Caco-2 (cell line): ENCODE measurements around the gene SMCO2. TPM values are rescaled to one million over a fixed set of nuclear protein-coding genes. Genes with fewer than 3 reads are reported as not detected.

Experiments
- BruUV-seq: library from RNA; stranded (reverse); fragments of 400-500 nt; replicated peaks from 2 replicates; lab custom pipeline; 2021; lab: Mats Ljungman, UMichigan
- CTCF ChIA-PET: fragments of 300-600 bp; sonication (Branson Sonifier 250); formaldehyde crosslinking; loops from one replicate; lab custom pipeline; 2022; ENCODE audit warnings: antibody characterized with exemption; lab: Charles Lee
- POLR2A ChIA-PET: fragments of 300-600 bp; sonication (Branson Sonifier 250); formaldehyde crosslinking; loops from one replicate; lab custom pipeline; 2022; ENCODE audit warnings: antibody characterized with exemption; lab: Charles Lee
- DNase-seq, 2 experiments: peaks; one replicate each; pipeline versions ENCODE4 v3.0.0 to v3.0.0-alpha.2; 2020 to 2022
- H3K27me3 ChIP-seq: replicated peaks from 2 replicates; pipeline ENCODE4 v1.6.0; 2011; ENCODE audit warnings: low read length; ENCODE audit not compliant: control insufficient read depth, insufficient read depth
- H3K36me3 ChIP-seq: 2 replicates; pipeline ENCODE4 v1.5.1; 2011; ENCODE audit warnings: low read length; ENCODE audit not compliant: control insufficient read depth, insufficient read depth
- H3K4me1 ChIP-seq: fragments of 250-450 bp; sonication (Bioruptor Pico); 2 replicates; pipeline ENCODE4 v1.5.1; 2020; ENCODE audit warnings: mild to moderate bottlenecking
- H3K4me3 ChIP-seq: 2 replicates; pipeline ENCODE4 v1.5.1; 2011; ENCODE audit warnings: low read depth, mild to moderate bottlenecking, control low read depth, low read length
- H3K9me3 ChIP-seq: fragments of 250-450 bp; sonication (Bioruptor Pico); 2 replicates; pipeline ENCODE4 v1.5.1; 2020; ENCODE audit warnings: mild to moderate bottlenecking, moderate library complexity
- H3K27ac Mint-ChIP-seq: one replicate; pipeline ENCODE4 v1.8.0; 2022; ENCODE audit warnings: mixed read lengths; ENCODE audit not compliant: unreplicated experiment
- H3K27me3 Mint-ChIP-seq: one replicate; pipeline ENCODE4 v1.8.0; 2022; ENCODE audit warnings: mixed read lengths; ENCODE audit not compliant: insufficient read depth, unreplicated experiment
- H3K36me3 Mint-ChIP-seq: one replicate; pipeline ENCODE4 v1.8.0; 2022; ENCODE audit warnings: mild to moderate bottlenecking, mixed read lengths; ENCODE audit not compliant: insufficient read depth, unreplicated experiment
- H3K4me1 Mint-ChIP-seq: one replicate; pipeline ENCODE4 v1.8.0; 2022; ENCODE audit warnings: low read depth, mixed read lengths; ENCODE audit not compliant: unreplicated experiment
- H3K4me3 Mint-ChIP-seq: one replicate; pipeline ENCODE4 v1.8.0; 2022; ENCODE audit warnings: mild to moderate bottlenecking, moderate library complexity, mixed read lengths; ENCODE audit not compliant: unreplicated experiment
- H3K9me3 Mint-ChIP-seq: one replicate; pipeline ENCODE4 v1.8.0; 2022; ENCODE audit warnings: mixed read lengths; ENCODE audit not compliant: unreplicated experiment
- intact Hi-C: fragments of 100-400 bp; cut with micrococcal nuclease; formaldehyde crosslinking; loops from one replicate; pipeline ENCODE4 v1.10.0; 2022; ENCODE audit not compliant: unreplicated experiment
- total RNA-seq: library from RNA; stranded (reverse); gene quantifications from 2 replicates; pipeline ENCODE4 v1.2.3, GENCODE V29; 2022
- TF ChIP-seq, protein P1 (sequence below), 2 experiments: fragments of 200-600 bp in 1 of 2; IDR thresholded peaks; 1 replicate in 1 of 2; 2 replicates in 1 of 2; pipeline versions ENCODE4 v1.5.1 to v1.8.0; 2011 to 2022; ENCODE audit warnings: antibody characterized with exemption in 1 of 2, control low read depth in 1 of 2, inconsistent platforms in 1 of 2, low read depth in 1 of 2, low read length in 1 of 2, mild to moderate bottlenecking in 1 of 2, moderate library complexity in 1 of 2; ENCODE audit not compliant: insufficient read depth in 1 of 2, severe bottlenecking in 1 of 2, unreplicated experiment in 1 of 2

SMCO2 gene
- total RNA-seq, 1 experiment from 2014 or later, result 0.93 TPM

GRCh38 chr12:27468241-27468640, 21.7 kb downstream of the SMCO2 start:
- ChIA-PET POLR2A (no interaction called here), CTCF (no interaction called here)
- DNase-seq, result no peak
- intact Hi-C loops, result no loop called here
- Histone ChIP-seq H3K27me3 (no peaks in the 10 kb centered on the region), H3K36me3 (no peaks in the 10 kb centered on the region), H3K4me1 (no peaks in the 10 kb centered on the region; the same call in 1 of the 2 replicates), H3K9me3 (no peaks in the 10 kb centered on the region), H3K4me3 (no peak overlapping the region)
- TF ChIP-seq, protein P1, sequence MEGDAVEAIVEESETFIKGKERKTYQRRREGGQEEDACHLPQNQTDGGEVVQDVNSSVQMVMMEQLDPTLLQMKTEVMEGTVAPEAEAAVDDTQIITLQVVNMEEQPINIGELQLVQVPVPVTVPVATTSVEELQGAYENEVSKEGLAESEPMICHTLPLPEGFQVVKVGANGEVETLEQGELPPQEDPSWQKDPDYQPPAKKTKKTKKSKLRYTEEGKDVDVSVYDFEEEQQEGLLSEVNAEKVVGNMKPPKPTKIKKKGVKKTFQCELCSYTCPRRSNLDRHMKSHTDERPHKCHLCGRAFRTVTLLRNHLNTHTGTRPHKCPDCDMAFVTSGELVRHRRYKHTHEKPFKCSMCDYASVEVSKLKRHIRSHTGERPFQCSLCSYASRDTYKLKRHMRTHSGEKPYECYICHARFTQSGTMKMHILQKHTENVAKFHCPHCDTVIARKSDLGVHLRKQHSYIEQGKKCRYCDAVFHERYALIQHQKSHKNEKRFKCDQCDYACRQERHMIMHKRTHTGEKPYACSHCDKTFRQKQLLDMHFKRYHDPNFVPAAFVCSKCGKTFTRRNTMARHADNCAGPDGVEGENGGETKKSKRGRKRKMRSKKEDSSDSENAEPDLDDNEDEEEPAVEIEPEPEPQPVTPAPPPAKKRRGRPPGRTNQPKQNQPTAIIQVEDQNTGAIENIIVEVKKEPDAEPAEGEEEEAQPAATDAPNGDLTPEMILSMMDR (IDR thresholded peaks at IDR 0.05; ENCODE audit: insufficient read depth in 1 of 2, low read depth in 1 of 2, low read length in 1 of 2, severe bottlenecking in 1 of 2, unreplicated experiment in 1 of 2), result no peak
- no TSS peak for BruUV-seq
- Mint-ChIP-seq H3K9me3 (no peaks in the 10 kb centered on the region), H3K27ac (no peak overlapping the region), H3K4me1 (peaks cover 7% of the 10 kb centered on the region), H3K36me3 (no peaks in the 10 kb centered on the region), H3K4me3 (no peak overlapping the region), H3K27me3 (no peaks in the 10 kb centered on the region)

- Mint-ChIP-seq H3K27me3 (no peaks in the 10 kb centered on the region), H3K4me1 (peaks cover 7% of the 10 kb centered on the region), H3K9me3 (no peaks in the 10 kb centered on the region), H3K27ac (no peak overlapping the region), H3K4me3 (no peak overlapping the region), H3K36me3 (no peaks in the 10 kb centered on the region)
- ChIA-PET POLR2A (no interaction called here), CTCF (interaction anchor here (0.5 kb wide), 1 partner anchor 182 kb away, joined by 4 read pairs; no protein-coding TSS in a partner anchor)
- Histone ChIP-seq H3K4me1 (no peaks in the 10 kb centered on the region; the same call in 1 of the 2 replicates), H3K9me3 (no peaks in the 10 kb centered on the region), H3K27me3 (no peaks in the 10 kb centered on the region), H3K36me3 (no peaks in the 10 kb centered on the region), H3K4me3 (no peak overlapping the region)
- TF ChIP-seq, protein P1 (IDR thresholded peaks at IDR 0.05; ENCODE audit: insufficient read depth in 1 of 2, low read depth in 1 of 2, low read length in 1 of 2, severe bottlenecking in 1 of 2, unreplicated experiment in 1 of 2), result no peak
- intact Hi-C loops, result no loop called here
- BruUV-seq, result no TSS peak
- DNase-seq, result no peak
Measured at GRCh38 chr12:27469176-27469736, 22.7 kb downstream of the SMCO2 start.

DNA sequence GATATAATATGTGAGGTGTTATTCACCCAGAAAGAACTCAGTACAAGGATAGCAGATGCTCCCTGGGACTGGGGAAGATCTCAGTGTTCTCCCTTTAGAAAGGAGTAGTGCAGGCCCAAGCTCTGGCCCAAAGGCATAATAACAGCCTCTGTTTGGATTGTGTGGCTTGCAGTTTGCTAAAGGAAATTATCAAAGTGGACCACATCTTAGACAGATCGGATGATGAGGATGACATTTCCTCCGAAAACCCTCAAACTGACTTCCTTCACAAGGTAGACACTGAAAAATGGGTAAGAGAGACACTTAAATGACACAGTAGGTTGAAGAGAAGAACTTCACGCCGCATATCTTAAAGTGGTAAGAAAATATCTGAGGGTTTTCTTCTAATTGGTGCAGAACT, 26.1 kb downstream of the SMCO2 start:
- no peak for DNase-seq
- H3K9me3 Mint-ChIP-seq, result peaks cover 30% of the 10 kb centered on the region
- no TSS peak for BruUV-seq
- CTCF ChIA-PET, result no interaction called here
- H3K36me3 Mint-ChIP-seq, result no peaks in the 10 kb centered on the region
- no peaks in the 10 kb centered on the region for H3K27me3 ChIP-seq
- TF ChIP-seq, protein P1 (IDR thresholded peaks at IDR 0.05; ENCODE audit: insufficient read depth in 1 of 2, low read depth in 1 of 2, low read length in 1 of 2, severe bottlenecking in 1 of 2, unreplicated experiment in 1 of 2), result no peak
- H3K4me1 ChIP-seq, result no peaks in the 10 kb centered on the region
- H3K36me3 ChIP-seq, result no peaks in the 10 kb centered on the region
- H3K4me1 Mint-ChIP-seq, result peaks cover 7% of the 10 kb centered on the region
- POLR2A ChIA-PET, result no interaction called here
- no peak overlapping the region for H3K27ac Mint-ChIP-seq
- no peak overlapping the region for H3K4me3 ChIP-seq
- H3K9me3 ChIP-seq, result peaks cover 10% of the 10 kb centered on the region
- H3K27me3 Mint-ChIP-seq, result no peaks in the 10 kb centered on the region
- intact Hi-C loops, result no loop called here
- no peak overlapping the region for H3K4me3 Mint-ChIP-seq
